NCI-H2196 (cell line): Measurements from ENCODE around the gene DDX39A.
"Not testable (repeated sequence)": the region's sequence is repeated elsewhere in the genome, so short reads cannot be mapped to it uniquely, and the experiment has no call there.

Experiments
- DNase-seq: peaks from one replicate; lab custom pipeline; 2025; ENCODE audit not compliant: unreplicated experiment; lab: John Stamatoyannopoulos, UW

DDX39A gene

DNA sequence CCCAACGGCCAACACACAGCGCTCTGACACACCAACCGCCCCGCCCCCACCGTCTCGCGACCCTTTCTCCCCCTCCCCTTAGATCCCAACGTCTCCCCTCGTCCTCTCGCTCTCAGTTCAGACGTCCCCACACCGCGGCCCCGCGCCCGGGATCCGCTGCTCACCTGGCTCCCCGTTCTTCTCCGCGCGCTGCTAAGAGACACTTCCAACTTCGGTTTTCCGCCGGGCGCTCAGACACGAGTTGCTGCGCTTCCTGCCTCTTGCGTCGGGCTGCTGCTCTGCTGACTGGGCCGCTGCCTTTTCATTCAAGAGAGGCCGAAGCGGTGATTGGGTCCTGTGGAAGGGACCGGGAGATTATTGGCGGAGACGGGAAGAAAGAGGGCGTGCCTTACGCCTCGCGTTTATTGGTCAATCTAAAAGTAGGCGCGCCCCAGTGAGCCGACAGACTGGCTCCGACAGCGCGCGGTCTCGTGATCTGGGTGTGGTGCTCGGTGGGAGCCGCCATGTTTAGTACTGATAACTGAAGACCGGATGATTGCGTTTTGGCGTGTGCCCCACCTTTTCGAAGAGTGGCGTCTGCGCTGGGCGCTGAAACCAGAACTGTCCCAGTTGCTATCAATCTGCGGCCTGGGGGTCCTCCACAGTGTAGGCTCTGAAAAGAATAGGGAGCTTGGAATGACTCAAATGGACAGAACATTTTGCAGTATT is at the start of gene DDX39A:
TSS of gene DDX39A (minus strand) at position 236 of the 708 bp plus-strand sequence. CDS start 6,121 bp downstream, outside the sequence.
- peak; percentile 98 for DNase-seq

DNA sequence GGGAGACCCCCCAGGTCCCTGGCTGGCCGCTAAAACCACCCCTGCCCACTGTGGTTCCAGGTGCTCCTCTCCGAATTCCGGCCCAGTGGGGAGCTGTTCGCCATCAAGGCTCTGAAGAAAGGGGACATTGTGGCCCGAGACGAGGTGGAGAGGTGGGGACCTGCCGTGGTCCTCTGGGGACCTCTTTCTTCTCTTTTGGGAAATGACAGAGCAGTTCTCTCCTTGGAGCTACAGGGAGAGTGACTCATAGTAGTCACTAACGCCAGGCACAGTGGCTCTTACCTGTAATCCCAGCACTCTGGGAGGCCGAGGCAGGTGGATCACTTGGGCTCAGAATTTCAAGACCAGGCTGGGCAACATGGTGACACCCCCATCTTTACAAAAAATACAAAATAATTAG is 48.7 kb upstream of the DDX39A start:
- no peak for DNase-seq

DNA sequence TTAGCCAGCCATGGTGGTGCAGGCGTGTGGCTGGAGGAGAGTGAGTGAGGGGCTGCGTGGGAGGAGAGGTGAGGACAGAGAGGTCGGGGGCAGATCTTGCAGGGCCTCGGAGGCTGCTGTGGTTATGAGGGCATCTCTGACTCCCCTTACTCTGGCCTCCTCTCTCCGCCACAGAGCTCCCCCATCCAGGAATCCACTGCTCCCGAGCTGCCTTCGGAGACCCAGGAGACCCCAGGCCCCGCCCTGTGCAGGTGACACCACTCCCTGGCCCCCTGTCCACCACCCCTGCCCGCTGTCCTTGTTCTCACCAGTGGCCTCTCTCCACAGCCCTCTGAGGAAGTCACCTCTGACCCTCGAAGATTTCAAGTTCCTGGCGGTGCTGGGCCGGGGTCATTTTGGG is 48.2 kb upstream of the DDX39A start:
- no peak for DNase-seq

DNA sequence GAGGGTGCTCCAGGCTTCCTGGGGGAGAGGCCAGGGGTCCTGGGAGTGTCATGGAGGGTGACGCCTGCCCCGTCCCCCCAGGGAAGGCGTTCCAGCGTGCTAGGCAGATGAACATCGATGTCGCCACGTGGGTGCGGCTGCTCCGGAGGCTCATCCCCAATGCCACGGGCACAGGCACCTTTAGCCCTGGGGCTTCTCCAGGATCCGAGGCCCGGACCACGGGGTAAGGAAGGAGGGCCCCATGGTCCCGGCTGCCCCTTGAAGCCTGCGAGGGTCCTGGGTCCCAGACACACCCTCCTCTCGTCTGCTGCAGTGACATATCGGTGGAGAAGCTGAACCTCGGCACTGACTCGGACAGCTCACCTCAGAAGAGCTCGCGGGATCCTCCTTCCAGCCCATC is 44.6 kb upstream of the DDX39A start:
- no peak for DNase-seq

DNA sequence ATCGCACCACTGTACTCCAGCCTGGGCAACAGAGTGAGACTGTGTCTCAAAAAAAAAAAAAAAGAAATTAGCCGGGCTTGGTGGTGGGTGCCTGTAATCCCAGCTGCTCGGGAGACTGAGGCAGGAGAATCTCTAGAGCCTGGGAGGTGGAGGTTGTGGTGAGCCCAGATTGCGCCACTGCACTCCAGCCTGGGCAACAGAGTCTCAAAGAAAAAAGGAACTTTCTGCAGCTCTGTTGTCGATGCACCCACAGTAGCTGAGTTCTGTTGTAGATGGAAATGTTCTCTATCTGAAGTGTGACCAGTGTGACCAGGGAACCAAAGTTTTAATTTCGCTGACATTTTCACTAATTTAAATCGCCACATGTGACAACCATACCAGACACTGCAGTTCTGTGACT is 43.3 kb upstream of the DDX39A start:
- DNase-seq = not testable (repeated sequence)

DNA sequence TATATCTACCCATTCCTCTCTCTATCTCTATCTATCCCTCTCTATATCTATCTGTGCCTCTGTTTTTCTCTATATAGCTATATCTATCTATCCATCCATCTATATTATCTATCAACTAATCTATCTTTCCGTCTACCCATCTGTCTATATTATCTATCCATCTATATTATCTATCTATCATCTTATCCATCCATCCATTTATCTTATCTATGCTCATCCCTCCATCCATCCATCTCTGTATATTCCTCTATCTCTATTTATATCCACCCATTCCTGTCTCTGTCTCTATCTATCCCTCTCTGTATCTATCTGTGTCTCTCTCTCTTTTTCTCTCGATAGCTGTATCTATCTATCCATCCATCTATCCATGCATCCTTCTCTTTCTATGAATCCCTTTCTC is 41.8 kb upstream of the DDX39A start:
- DNase-seq = no peak

DNA sequence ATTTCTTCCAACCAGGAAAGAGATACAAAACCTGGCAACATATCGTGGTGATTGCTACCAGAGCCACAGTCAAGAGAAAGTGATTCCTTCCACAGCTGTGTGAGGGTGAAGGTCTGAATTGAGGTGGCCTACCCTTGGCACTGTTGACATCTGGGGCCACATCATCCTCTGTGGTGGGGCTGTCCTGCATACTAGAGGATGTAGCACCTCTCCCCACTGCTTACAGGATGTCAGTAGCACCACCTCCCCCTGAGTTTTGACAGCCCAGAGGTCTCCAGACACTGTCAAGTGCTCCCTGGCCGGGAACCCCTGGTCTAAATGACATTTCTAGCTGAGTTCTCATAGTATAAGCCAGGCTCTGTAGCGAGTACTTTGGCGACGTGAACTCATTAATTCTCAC is 40.6 kb upstream of the DDX39A start:
- DNase-seq = no peak

DNA sequence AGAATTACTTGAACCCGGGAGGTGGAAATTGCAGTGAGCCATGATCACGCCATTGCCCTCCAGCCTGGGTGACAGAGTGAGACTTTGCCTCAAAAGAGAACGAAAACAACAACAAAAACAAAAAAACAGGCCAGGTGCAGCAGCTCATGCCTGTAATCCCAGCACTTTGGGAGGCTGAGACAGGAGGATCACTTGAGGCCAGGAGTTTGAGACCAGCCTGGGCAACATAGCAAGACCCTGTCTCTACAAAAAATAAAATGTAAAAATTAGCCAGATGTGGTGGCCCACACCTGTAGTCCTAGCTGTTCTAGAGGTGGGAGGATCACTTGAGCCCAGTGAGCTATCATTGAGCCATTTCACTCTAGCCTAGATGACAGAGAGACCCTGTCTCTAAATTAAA is 33.2 kb upstream of the DDX39A start:
- not testable (repeated sequence) for DNase-seq

DNA sequence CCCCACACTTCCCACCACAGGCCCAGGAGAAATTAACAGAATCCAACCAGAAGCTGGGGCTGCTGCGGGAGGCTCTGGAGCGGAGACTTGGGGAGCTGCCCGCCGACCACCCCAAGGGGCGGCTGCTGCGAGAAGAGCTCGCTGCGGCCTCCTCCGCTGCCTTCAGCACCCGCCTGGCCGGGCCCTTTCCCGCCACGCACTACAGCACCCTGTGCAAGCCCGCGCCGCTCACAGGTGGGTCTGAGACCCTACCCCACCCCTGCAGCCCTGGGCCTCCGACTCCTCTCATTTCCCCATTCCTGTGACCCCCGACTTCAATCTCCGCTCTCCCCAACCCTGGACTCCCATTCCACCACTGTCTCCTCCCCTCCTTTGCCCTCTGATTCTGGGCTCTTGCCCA is 31.7 kb upstream of the DDX39A start:
- DNase-seq = no peak

DNA sequence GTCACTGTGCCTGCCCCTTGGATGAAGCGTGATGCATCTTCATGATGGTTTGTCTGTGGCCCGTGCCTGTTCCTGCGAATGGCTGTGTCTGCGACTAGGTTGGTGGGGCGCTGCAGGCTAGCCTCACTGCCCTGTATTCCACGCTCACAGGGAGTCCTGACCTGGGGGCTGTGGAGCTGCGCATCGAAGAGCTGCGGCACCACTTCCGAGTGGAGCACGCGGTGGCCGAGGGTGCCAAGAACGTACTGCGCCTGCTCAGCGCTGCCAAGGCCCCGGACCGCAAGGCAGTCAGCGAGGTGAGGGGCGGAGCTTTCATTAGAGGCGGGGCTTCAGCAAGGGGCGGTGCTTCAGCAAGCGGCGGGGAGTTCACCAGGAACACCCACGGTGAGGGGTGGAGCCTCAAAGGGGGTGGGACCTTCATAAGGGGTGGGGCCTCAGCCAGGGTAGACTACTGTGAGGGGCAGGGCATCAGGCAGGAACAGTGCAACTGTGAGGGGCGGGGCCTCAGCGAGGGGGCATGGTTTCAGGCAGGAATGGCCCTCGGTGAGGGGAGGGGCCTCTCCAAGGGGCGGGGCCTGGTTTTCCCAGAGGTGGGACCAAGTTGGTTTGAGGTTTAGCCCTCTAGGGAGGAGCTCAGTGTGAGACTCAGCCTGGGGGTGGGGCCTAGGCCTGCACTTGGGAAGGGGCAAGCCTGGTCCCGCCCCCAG is 31.2 kb upstream of the DDX39A start:
- DNase-seq = peak; percentile 52

DNA sequence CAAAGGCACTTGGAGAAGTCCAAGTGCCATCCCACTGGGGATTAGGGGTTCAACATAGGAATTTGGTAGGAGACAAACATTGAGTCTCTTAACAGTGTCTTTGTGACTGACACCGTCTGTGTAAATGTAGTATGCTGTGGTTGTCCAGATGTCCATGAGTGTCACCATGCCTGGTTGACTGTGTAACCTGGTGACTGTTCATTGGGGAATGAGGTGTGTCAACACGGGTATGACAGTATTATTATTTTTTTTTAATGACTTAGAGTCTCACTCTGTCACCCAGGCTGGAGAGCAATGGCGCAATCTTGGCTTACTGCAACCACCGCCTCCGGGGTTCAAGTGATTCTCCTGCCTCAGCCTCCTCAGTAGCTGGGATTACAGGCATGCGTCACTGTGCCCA is 30.2 kb upstream of the DDX39A start:
- DNase-seq = no peak

DNA sequence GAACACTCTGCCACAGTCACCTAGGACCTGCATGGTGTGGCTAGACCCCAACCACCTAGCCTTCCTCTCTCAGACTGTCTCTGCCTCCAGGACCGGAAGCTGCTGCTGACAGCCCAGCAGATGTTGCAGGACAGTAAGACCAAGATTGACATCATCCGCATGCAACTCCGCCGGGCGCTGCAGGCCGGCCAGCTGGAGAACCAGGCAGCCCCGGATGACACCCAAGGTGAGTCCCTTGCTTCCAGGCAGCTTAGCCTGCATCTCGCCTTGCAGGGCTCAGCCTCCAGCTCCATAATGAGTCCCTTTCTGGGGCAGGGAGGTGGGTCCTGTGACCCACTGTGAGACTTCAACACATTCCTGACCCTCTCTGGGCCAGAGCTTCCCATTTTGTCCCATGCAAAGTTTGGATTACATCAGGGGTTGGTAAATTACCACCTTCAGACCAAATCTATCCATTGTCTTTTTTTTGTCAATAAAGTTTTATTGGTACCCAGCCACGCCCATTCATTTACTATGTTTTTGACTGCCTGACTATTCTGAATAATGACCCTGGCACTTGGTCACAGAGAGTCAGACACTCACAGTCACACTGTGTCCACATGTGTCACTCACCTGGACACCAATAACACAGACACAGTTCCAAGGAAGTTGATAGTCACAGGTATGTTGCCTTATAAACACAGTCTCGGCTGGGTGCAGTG is 27.3 kb upstream of the DDX39A start:
- no peak for DNase-seq

DNA sequence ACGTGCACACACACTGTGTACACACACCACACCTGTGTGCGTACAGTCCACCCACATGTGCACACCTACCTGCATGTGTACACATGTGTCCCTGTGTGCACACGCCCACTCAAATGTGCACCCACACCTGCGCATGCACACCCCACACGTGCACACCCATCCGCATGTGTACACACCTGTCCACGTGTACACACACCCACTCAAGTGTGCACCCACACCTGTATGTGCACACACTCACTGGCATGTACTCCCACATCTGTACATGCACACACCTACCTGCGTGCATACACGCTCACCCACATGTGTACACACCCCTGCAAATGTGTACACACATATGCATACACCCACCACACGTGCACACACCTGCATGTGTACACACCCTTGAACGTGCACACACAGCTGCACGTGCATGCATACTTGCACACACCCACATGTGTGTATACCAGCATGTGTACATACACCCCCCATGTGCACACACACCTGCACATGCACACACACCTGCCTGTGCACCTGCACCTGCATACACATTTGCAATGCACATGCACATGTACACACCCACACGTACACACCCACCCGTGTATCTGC is 24.6 kb upstream of the DDX39A start:
- no peak for DNase-seq

DNA sequence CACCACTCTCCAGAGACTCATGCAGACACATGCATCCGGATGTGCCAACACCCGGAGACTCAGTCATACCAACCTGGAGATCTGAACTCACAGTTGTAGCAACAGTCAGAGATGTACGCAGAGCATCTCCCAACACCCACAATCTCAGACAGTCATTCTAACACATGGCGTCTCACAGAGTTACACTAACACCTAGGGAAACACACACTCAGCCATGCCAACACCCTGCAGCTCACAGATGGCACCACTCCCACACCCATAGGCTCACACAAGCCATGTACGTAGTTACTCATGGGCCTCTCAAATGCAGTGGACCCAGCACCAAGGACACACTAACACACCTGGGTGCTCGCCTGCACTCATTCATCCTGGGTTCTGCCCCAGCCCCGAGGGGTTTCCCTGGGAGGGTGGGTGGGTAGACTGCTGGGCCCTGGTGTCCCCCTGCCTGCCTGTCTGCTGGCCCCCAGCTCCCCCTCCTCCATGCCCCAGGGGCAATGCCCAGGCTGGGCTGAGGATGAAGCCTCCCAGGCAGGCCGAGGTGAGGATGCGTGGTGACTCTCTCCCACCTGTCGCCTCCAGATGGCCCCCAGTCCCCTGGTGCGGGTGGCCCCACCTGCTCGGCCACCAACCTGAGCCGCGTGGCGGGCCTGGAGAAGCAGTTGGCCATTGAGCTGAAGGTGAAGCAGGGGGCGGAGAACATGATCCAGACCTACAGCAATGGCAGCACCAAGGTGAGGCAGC is 23.9 kb upstream of the DDX39A start:
- DNase-seq = no peak

DNA sequence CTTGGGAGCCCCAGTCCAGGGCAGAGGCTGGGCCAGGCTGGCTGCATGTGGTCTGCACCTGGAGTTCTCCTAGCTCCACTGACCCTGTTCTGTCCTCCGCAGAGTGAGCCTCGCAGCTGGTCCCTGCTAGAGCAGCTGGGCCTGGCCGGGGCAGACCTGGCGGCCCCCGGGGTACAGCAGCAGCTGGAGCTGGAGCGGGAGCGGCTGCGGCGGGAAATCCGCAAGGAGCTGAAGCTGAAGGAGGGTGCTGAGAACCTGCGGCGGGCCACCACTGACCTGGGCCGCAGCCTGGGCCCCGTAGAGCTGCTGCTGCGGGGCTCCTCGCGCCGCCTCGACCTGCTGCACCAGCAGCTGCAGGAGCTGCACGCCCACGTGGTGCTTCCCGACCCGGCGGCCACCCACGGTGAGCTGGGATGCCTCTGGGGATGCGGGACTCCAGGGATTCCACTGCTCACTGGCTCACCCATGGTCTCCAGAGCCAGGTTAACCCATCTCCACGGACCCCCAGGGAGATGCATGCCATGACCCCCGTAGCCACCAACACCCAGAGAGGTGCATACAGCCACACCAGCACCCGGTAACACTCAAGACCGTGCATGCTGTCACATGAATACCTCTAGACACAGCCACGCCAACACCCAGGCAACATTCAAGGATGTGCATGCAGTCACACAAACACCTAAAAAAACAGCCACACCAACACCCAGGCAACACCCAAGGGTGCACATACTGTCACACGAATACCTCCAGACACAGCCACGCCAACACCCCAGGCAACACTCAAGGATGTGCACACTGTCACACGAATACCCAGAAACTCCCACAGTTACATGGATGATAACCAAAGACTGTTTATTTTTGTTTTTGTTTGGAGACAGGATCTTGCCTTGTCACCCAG is 22.1 kb upstream of the DDX39A start:
- DNase-seq = no peak

DNA sequence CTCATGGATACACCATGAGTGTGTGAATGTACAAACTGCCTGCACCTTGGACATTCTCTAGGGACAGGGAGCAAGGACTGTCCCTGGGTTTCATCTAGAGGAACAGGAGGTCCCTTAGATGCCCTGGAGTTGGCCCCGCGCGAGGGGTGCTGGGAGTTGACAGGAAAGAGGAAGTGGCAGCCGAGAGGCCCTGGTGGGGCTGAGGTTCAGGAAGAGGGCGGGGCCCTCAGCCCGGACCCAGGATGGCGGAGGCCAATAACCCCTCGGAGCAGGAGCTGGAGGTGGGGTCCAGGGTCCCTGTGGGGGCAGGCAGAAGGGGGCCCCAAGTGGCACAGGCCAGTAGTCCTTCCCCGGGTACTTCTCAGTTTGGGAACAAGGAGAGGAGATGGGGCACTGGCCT is 20.9 kb upstream of the DDX39A start:
- DNase-seq = no peak

DNA sequence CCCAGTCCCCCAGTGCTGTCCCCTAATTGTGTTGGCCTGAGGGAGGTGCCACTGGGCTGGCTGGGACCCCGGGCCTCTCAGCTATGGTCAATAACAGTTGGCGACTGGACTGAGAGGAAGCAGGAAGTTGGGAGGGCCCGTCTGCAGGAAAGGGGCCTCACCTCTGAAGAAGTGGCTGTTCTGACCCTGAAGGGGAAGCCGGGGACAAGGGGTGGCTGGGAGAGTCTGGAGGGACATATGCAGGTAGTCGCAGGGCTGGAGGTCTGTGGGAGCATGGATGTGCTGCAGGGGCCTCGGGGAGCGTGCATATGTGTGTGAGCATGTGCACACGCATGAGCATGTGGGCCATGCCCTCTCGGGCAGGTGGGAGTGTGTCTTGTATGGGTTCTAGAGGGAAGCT is 19.9 kb upstream of the DDX39A start:
- no peak for DNase-seq

DNA sequence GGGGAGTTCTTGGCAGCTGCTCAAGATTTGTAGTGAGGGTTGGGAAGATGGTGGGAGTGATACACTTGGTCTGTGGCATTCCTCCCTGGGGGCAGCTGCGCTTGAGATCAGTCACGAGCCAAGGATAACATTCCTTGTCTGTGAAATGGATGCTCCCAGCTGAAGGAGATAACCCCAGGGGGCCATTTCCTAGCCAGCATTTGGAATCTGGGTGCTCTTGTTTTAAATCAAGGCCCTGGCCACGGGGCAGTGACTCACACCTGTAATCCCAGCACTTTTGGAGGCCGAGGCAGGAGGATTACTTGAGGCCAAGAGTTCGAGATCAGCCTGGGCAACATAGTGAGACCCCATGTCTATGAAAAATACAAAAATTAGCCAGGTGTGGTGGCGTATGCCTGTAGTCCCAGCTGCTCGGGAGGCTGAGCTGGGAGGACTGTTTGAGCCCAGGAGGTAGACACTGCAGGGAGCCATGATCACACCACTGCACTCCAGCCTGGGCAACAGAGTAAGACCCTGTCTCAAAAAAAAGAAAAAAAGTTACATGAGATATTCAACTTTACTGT is 18.5 kb upstream of the DDX39A start:
- no peak for DNase-seq

DNA sequence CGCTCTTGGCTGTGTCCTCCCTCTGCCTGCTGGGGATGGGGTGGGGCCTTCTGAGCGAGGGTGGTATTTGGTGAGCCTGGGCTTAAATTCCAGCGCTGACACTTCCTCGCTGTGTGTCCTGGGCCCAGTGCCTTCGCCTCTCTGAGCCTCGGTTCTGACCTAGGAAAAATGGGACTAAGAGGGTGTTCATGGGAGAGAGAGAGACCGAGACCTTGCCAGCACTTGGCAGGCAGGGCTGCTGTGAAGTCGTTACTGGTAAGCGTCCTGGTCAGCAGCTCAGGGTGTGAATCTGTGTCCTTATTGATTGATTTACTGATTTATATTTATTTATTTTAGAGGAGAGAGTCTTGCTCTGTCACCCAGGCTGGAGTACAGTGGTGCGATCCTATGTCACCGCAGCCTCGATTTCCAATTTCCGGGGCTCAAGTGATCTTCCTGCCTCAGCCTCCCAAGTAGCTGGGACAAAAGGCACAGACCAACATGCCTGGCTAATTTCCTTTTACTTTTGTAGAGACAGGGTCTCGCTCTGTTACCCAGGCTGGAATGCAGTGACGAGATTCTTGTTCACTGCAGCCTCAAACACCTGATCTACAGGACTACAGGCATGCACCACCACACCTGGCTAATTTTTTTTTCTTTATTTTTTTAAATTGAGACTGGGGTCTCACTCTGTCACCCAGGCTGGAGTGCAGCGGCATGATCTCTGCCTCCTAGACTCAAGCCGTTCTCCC is 16.3 kb upstream of the DDX39A start:
- DNase-seq = no peak
